ENCODE measurements around the gene ZBTB16. TPM values are rescaled to one million over a fixed set of nuclear protein-coding genes. Genes with fewer than 3 reads are reported as not detected.

The ZBTB16 gene
- total RNA-seq, 3 donors from 2014 or later: 236 to 358 (median 271) TPM

- Histone ChIP-seq H3K27me3 (no peaks in the 10 kb centered on the region), H3K4me3 (peak overlapping the region in 1 of 3 donors; percentile 34), H3K27ac (peak overlapping the region; percentile 96 to 98), H3K4me1 (peaks cover 59 to 88% of the 10 kb centered on the region in 2 donors), H3K36me3 (no peaks in the 10 kb centered on the region), H3K9me3 (no peaks in the 10 kb centered on the region)
- intact Hi-C loops (cut with DNase I; ENCODE audit: low total_unique reads): no loop called here
- TF ChIP-seq POLR2AphosphoS5 (IDR thresholded peaks at IDR 0.05) (peak in 2 of 3 donors; percentile 54 to 63), CTCF (IDR thresholded peaks at IDR 0.05) (no peak), POLR2A (IDR thresholded peaks at IDR 0.05) (no peak)
- peak in 1 of 2 donors; percentile 69 for DNase-seq (ENCODE audit: low spot score in 2 of 2)
Observed at GRCh38 chr11:114166897-114167323, 107.4 kb downstream of the ZBTB16 start.

GRCh38 chr11:114167355-114167754, 107.8 kb downstream of the ZBTB16 start:
- Histone ChIP-seq H3K4me1 (peaks cover 58 to 88% of the 10 kb centered on the region in 2 donors), H3K36me3 (no peaks in the 10 kb centered on the region), H3K4me3 (peak overlapping the region in 2 of 3 donors; percentile 1 to 24), H3K9me3 (no peaks in the 10 kb centered on the region), H3K27me3 (no peaks in the 10 kb centered on the region), H3K27ac (peak overlapping the region; percentile 93 to 96)
- intact Hi-C loops (cut with DNase I; ENCODE audit: low total_unique reads): no loop called here
- no peak for DNase-seq (ENCODE audit: low spot score in 2 of 2)
- no peak for TF ChIP-seq CTCF (IDR thresholded peaks at IDR 0.05)
- no peak for TF ChIP-seq POLR2AphosphoS5 (IDR thresholded peaks at IDR 0.05)
- TF ChIP-seq POLR2A (IDR thresholded peaks at IDR 0.05): no peak

GRCh38 chr11:114167771-114168448, 108.4 kb downstream of the ZBTB16 start:
- no peak for DNase-seq (ENCODE audit: low spot score in 2 of 2)
- Histone ChIP-seq H3K4me3 (peak overlapping the region in 2 of 3 donors; percentile 1 to 13), H3K4me1 (peaks cover 61 to 91% of the 10 kb centered on the region in 2 donors), H3K36me3 (no peaks in the 10 kb centered on the region), H3K9me3 (no peaks in the 10 kb centered on the region), H3K27me3 (no peaks in the 10 kb centered on the region), H3K27ac (peak overlapping the region; percentile 93 to 96)
- TF ChIP-seq POLR2AphosphoS5 (IDR thresholded peaks at IDR 0.05): no peak
- no peak for TF ChIP-seq POLR2A (IDR thresholded peaks at IDR 0.05)
- no peak for TF ChIP-seq CTCF (IDR thresholded peaks at IDR 0.05)
- intact Hi-C loops (cut with DNase I; ENCODE audit: low total_unique reads): no loop called here

GRCh38 chr11:114168691-114169090, 109.2 kb downstream of the ZBTB16 start:
- peaks cover 59 to 90% of the 10 kb centered on the region in 2 donors for H3K4me1 ChIP-seq
- TF ChIP-seq POLR2A (IDR thresholded peaks at IDR 0.05): no peak
- TF ChIP-seq POLR2AphosphoS5 (IDR thresholded peaks at IDR 0.05): no peak
- H3K27me3 ChIP-seq: no peaks in the 10 kb centered on the region
- peak overlapping the region in 1 of 3 donors; percentile 24 for H3K4me3 ChIP-seq
- peak overlapping the region; percentile 93 to 96 for H3K27ac ChIP-seq
- no peak for DNase-seq (ENCODE audit: low spot score in 2 of 2)
- H3K9me3 ChIP-seq: no peaks in the 10 kb centered on the region
- intact Hi-C loops (cut with DNase I; ENCODE audit: low total_unique reads): no loop called here
- no peaks in the 10 kb centered on the region for H3K36me3 ChIP-seq

- H3K4me1 ChIP-seq: peaks cover 53 to 91% of the 10 kb centered on the region in 2 donors
- intact Hi-C loops (cut with DNase I; ENCODE audit: low total_unique reads): no loop called here
- H3K9me3 ChIP-seq: no peaks in the 10 kb centered on the region
- no peaks in the 10 kb centered on the region for H3K27me3 ChIP-seq
- TF ChIP-seq POLR2AphosphoS5 (IDR thresholded peaks at IDR 0.05) (peak in 2 of 3 donors; percentile 59 to 89), POLR2A (IDR thresholded peaks at IDR 0.05) (no peak)
- peak overlapping the region; percentile 93 to 96 for H3K27ac ChIP-seq
- no peak overlapping the region for H3K4me3 ChIP-seq
- H3K36me3 ChIP-seq: no peaks in the 10 kb centered on the region
- no peak for DNase-seq (ENCODE audit: low spot score in 2 of 2)
Observed at GRCh38 chr11:114169321-114169749, 109.8 kb downstream of the ZBTB16 start.

- intact Hi-C loops (cut with DNase I; ENCODE audit: low total_unique reads): no loop called here
- H3K27me3 ChIP-seq: no peaks in the 10 kb centered on the region
- H3K36me3 ChIP-seq: no peaks in the 10 kb centered on the region
- TF ChIP-seq POLR2AphosphoS5 (IDR thresholded peaks at IDR 0.05): no peak
- TF ChIP-seq POLR2A (IDR thresholded peaks at IDR 0.05): no peak
- TF ChIP-seq CTCF (IDR thresholded peaks at IDR 0.05): no peak
- H3K9me3 ChIP-seq: no peaks in the 10 kb centered on the region
- peak overlapping the region; percentile 93 to 96 for H3K27ac ChIP-seq
- H3K4me1 ChIP-seq: peaks cover 48 to 91% of the 10 kb centered on the region in 2 donors
- H3K4me3 ChIP-seq: no peak overlapping the region
- no peak for DNase-seq (ENCODE audit: low spot score in 2 of 2)
Observed at GRCh38 chr11:114169821-114170220, 110.3 kb downstream of the ZBTB16 start.
